T47D (cell line): ENCODE measurements around the gene RRM2.
A peak's percentile ranks its signal among the peaks of the same experiment; 100 is the strongest.

Source experiments
- DNase-seq, 2 experiments: peaks; one replicate each; pipeline versions ENCODE4 v3.0.0 to v3.0.0-alpha.2; 2011 to 2012; ENCODE audit warnings: low read depth in 1 of 2, low spot score in 1 of 2
- JUND ChIP-seq: IDR thresholded peaks from 2 replicates; pipeline ENCODE4 v1.6.1; 2012; ENCODE audit warnings: low read depth
- in situ Hi-C: cut with HindIII; loops from 2 replicates; pipeline ENCODE4 v1.10.0; 2016; ENCODE audit warnings: low sequenced_read_pairs, low pct_unique_long_range_greater_than_20kb

RRM2 gene

GRCh38 chr2:10122500-10123280 is at the start of gene RRM2:
TSS of gene RRM2 (plus strand) at chr2:10122739. CDS start at chr2:10122799, 60 bp downstream.
- in situ Hi-C loops, result no loop called here
- TF ChIP-seq JUND, result no peak
- peak; percentile 86 to 90 for DNase-seq

- no peak for TF ChIP-seq JUND
- in situ Hi-C loops, result no loop called here
- DNase-seq, result no peak
Observed at GRCh38 chr2:10073706-10074105, 48.8 kb upstream of the RRM2 start.

GRCh38 chr2:10075101-10075500 is 47.4 kb upstream of the RRM2 start:
- DNase-seq, result no peak
- in situ Hi-C loops, result no loop called here
- no peak for TF ChIP-seq JUND

GRCh38 chr2:10075571-10076209 is 46.8 kb upstream of the RRM2 start:
- TF ChIP-seq JUND, result no peak
- in situ Hi-C loops, result no loop called here
- DNase-seq, result no peak

- no peak for DNase-seq
- in situ Hi-C loops, result no loop called here
- TF ChIP-seq JUND, result no peak
Observed at GRCh38 chr2:10076511-10076910, 46.0 kb upstream of the RRM2 start.

GRCh38 chr2:10076988-10077527 is 45.5 kb upstream of the RRM2 start:
- in situ Hi-C loops, result no loop called here
- no peak for TF ChIP-seq JUND
- DNase-seq, result no peak

GRCh38 chr2:10078001-10078400 is 44.5 kb upstream of the RRM2 start:
- in situ Hi-C loops, result no loop called here
- no peak for DNase-seq
- no peak for TF ChIP-seq JUND

- peak in 1 of 2 experiments; percentile 61 for DNase-seq
- no peak for TF ChIP-seq JUND
- in situ Hi-C loops, result no loop called here
Observed at GRCh38 chr2:10078704-10079265, 43.8 kb upstream of the RRM2 start.

GRCh38 chr2:10079266-10079869 is 43.2 kb upstream of the RRM2 start:
- TF ChIP-seq JUND, result no peak
- in situ Hi-C loops, result no loop called here
- DNase-seq, result peak; percentile 20 to 48

- TF ChIP-seq JUND, result no peak
- in situ Hi-C loops, result no loop called here
- peak; percentile 21 to 34 for DNase-seq
Observed at GRCh38 chr2:10079870-10080535, 42.5 kb upstream of the RRM2 start, which contains the start of gene CYS1. TSS of gene CYS1 (minus strand) at chr2:10080411. CDS start at chr2:10080223, 188 bp downstream.

- in situ Hi-C loops, result no loop called here
- DNase-seq, result no peak
- no peak for TF ChIP-seq JUND
Observed at GRCh38 chr2:10080536-10081304, 41.8 kb upstream of the RRM2 start.

- in situ Hi-C loops, result no loop called here
- TF ChIP-seq JUND, result no peak
- no peak for DNase-seq
Observed at GRCh38 chr2:10083046-10083445, 39.5 kb upstream of the RRM2 start.
